Natural killer cell treated with Interleukin-12 subunit alpha and Interleukin-12 subunit beta and Interleukin-15 and Interleukin-18, amount 100 ng/mL, for 72 hours (primary cell): ENCODE results near the gene KCNAB2. TPM values are rescaled to one million over a fixed set of nuclear protein-coding genes. Genes with fewer than 3 reads are reported as not detected.
"Not testable (repeated sequence)": the region's sequence is repeated elsewhere in the genome, so short reads cannot be mapped to it uniquely, and the experiment has no call there.

ENCODE experiments used
- ATAC-seq, 2 donors: fragments of 150-1000 bp; cut with Tn5 transposase in 1 of 2; sonication (Bioruptor Pico), chemical (Tn5 transposase) in 1 of 2; 2 replicates each; pipeline ENCODE4 v1.10.0; 2021
- DNase-seq: peaks from one replicate; pipeline ENCODE4 v3.0.0; 2022; ENCODE audit warnings: low spot score
- H3K27ac Mint-ChIP-seq, 2 donors: 1 replicate in 1 of 2; 2 replicates in 1 of 2; pipeline ENCODE4 v1.8.0; 2022; ENCODE audit warnings: mixed read lengths in 2 of 2, mild to moderate bottlenecking in 1 of 2, moderate library complexity in 1 of 2
- H3K27me3 Mint-ChIP-seq, 2 donors: 1 replicate in 1 of 2; 2 replicates in 1 of 2; pipeline ENCODE4 v1.8.0; 2022; ENCODE audit warnings: mixed read lengths in 2 of 2
- H3K36me3 Mint-ChIP-seq: one replicate; pipeline ENCODE4 v1.8.0; 2022; ENCODE audit warnings: mixed read lengths
- H3K4me1 Mint-ChIP-seq, 2 donors: 1 replicate in 1 of 2; 2 replicates in 1 of 2; pipeline ENCODE4 v1.8.0; 2022; ENCODE audit warnings: low read depth in 2 of 2, mixed read lengths in 2 of 2, mild to moderate bottlenecking in 1 of 2
- H3K4me3 Mint-ChIP-seq: one replicate; pipeline ENCODE4 v1.8.0; 2022; ENCODE audit warnings: mixed read lengths
- H3K9me3 Mint-ChIP-seq: 2 replicates; pipeline ENCODE4 v1.8.0; 2022; ENCODE audit warnings: mixed read lengths
- total RNA-seq, 2 donors: library from RNA; stranded (reverse); gene quantifications; one replicate each; pipeline ENCODE4 v1.2.3, GENCODE V29; 2022

The KCNAB2 gene
- total RNA-seq, 2 donors from 2014 or later: 157 to 360 TPM

- DNase-seq: no peak
- Mint-ChIP-seq H3K36me3 (peaks cover 1% of the 10 kb centered on the region), H3K27me3 (no peaks in the 10 kb centered on the region), H3K27ac (no peak overlapping the region), H3K9me3 (no peaks in the 10 kb centered on the region), H3K4me3 (no peak overlapping the region), H3K4me1 (peaks cover 20 to 27% of the 10 kb centered on the region in 2 donors)
- ATAC-seq: no peak
These were observed 29.4 kb upstream of the KCNAB2 start for GRCh38 chr1:6016191-6016865.

- not testable (repeated sequence) for H3K9me3 Mint-ChIP-seq, H3K4me3 Mint-ChIP-seq, H3K36me3 Mint-ChIP-seq, DNase-seq, H3K27ac Mint-ChIP-seq, H3K27me3 Mint-ChIP-seq, ATAC-seq
- peaks cover 24 to 25% of the 10 kb centered on the region in 2 donors for H3K4me1 Mint-ChIP-seq
These were observed 28.0 kb upstream of the KCNAB2 start for GRCh38 chr1:6017654-6018053.

GRCh38 chr1:6019166-6019845 lies 26.4 kb upstream of the KCNAB2 start:
- H3K36me3 Mint-ChIP-seq: peaks cover 9% of the 10 kb centered on the region

GRCh38 chr1:6022193-6022592 lies 23.5 kb upstream of the KCNAB2 start:
- H3K27ac Mint-ChIP-seq: peak overlapping the region in 1 of 2 donors; percentile 4
- H3K27me3 Mint-ChIP-seq: no peaks in the 10 kb centered on the region
- no peak for ATAC-seq
- H3K9me3 Mint-ChIP-seq: peaks cover 5% of the 10 kb centered on the region
- H3K4me3 Mint-ChIP-seq: no peak overlapping the region
- H3K36me3 Mint-ChIP-seq: peaks cover 9% of the 10 kb centered on the region
- DNase-seq: no peak
- peaks cover 23 to 31% of the 10 kb centered on the region in 2 donors for H3K4me1 Mint-ChIP-seq

More at GRCh38 chr1:6019166-6019845, 26.4 kb upstream of the KCNAB2 start:
- H3K27ac Mint-ChIP-seq: no peak overlapping the region
- ATAC-seq (no peak), DNase-seq (no peak)
- H3K4me1 Mint-ChIP-seq: peaks cover 12 to 16% of the 10 kb centered on the region in 2 donors
- H3K4me3 Mint-ChIP-seq: no peak overlapping the region
- peaks cover 5% of the 10 kb centered on the region for H3K9me3 Mint-ChIP-seq
- no peaks in the 10 kb centered on the region for H3K27me3 Mint-ChIP-seq

GRCh38 chr1:6023346-6023745 lies 22.3 kb upstream of the KCNAB2 start:
- no peak for DNase-seq
- Mint-ChIP-seq H3K4me3 (no peak overlapping the region), H3K9me3 (peaks cover 5% of the 10 kb centered on the region), H3K27me3 (no peaks in the 10 kb centered on the region), H3K4me1 (peaks cover 33 to 43% of the 10 kb centered on the region in 2 donors), H3K27ac (no peak overlapping the region), H3K36me3 (peaks cover 9% of the 10 kb centered on the region)
- no peak for ATAC-seq

- no peak overlapping the region for H3K4me3 Mint-ChIP-seq
- no peaks in the 10 kb centered on the region for H3K27me3 Mint-ChIP-seq
- no peak for ATAC-seq
- peaks cover 5% of the 10 kb centered on the region for H3K9me3 Mint-ChIP-seq
- DNase-seq: no peak
- H3K27ac Mint-ChIP-seq: peak overlapping the region; percentile 77 to 98
- peaks cover 9% of the 10 kb centered on the region for H3K36me3 Mint-ChIP-seq
- peaks cover 39 to 53% of the 10 kb centered on the region in 2 donors for H3K4me1 Mint-ChIP-seq
These were observed 21.3 kb upstream of the KCNAB2 start for GRCh38 chr1:6024376-6024775.

GRCh38 chr1:6025269-6026094 lies 20.2 kb upstream of the KCNAB2 start:
- Mint-ChIP-seq H3K9me3 (peaks cover 5% of the 10 kb centered on the region), H3K36me3 (peaks cover 13% of the 10 kb centered on the region), H3K4me1 (peaks cover 45 to 64% of the 10 kb centered on the region in 2 donors), H3K27ac (peak overlapping the region; percentile 77 to 98), H3K4me3 (peak overlapping the region; percentile 73), H3K27me3 (no peaks in the 10 kb centered on the region)
- DNase-seq (no peak), ATAC-seq (no peak)

GRCh38 chr1:6026095-6026809 lies 19.4 kb upstream of the KCNAB2 start:
- H3K4me3 Mint-ChIP-seq: peak overlapping the region; percentile 73
- H3K27me3 Mint-ChIP-seq: no peaks in the 10 kb centered on the region
- DNase-seq (peak; percentile 94), ATAC-seq (peak; percentile 85)
- H3K36me3 Mint-ChIP-seq: peaks cover 17% of the 10 kb centered on the region
- H3K4me1 Mint-ChIP-seq: peaks cover 52 to 72% of the 10 kb centered on the region in 2 donors
- peak overlapping the region; percentile 77 to 98 for H3K27ac Mint-ChIP-seq
- peaks cover 5% of the 10 kb centered on the region for H3K9me3 Mint-ChIP-seq

- H3K4me3 Mint-ChIP-seq: peak overlapping the region; percentile 73
- no peaks in the 10 kb centered on the region for H3K27me3 Mint-ChIP-seq
- no peak for DNase-seq
- no peaks in the 10 kb centered on the region for H3K9me3 Mint-ChIP-seq
- H3K4me1 Mint-ChIP-seq: peaks cover 55 to 72% of the 10 kb centered on the region in 2 donors
- peak overlapping the region; percentile 77 to 98 for H3K27ac Mint-ChIP-seq
- peaks cover 13% of the 10 kb centered on the region for H3K36me3 Mint-ChIP-seq
- peak; percentile 1 to 28 for ATAC-seq
These were observed 18.1 kb upstream of the KCNAB2 start for GRCh38 chr1:6027591-6027990.

- ATAC-seq (peak; percentile 78 to 86), DNase-seq (peak; percentile 83)
- peaks cover 16% of the 10 kb centered on the region for H3K36me3 Mint-ChIP-seq
- H3K4me3 Mint-ChIP-seq: peak overlapping the region; percentile 73
- no peaks in the 10 kb centered on the region for H3K27me3 Mint-ChIP-seq
- H3K4me1 Mint-ChIP-seq: peaks cover 62 to 78% of the 10 kb centered on the region in 2 donors
- no peaks in the 10 kb centered on the region for H3K9me3 Mint-ChIP-seq
- peak overlapping the region; percentile 77 to 98 for H3K27ac Mint-ChIP-seq
These were observed 17.4 kb upstream of the KCNAB2 start for GRCh38 chr1:6028042-6028850.

GRCh38 chr1:6029351-6029750 lies 16.3 kb upstream of the KCNAB2 start:
- Mint-ChIP-seq H3K36me3 (peaks cover 19% of the 10 kb centered on the region), H3K27me3 (no peaks in the 10 kb centered on the region), H3K4me1 (peaks cover 64 to 82% of the 10 kb centered on the region in 2 donors), H3K27ac (peak overlapping the region; percentile 77 to 98), H3K9me3 (no peaks in the 10 kb centered on the region), H3K4me3 (peak overlapping the region; percentile 73)
- ATAC-seq (no peak), DNase-seq (no peak)

- Mint-ChIP-seq H3K4me1 (peaks cover 67 to 85% of the 10 kb centered on the region in 2 donors), H3K27ac (peak overlapping the region; percentile 43 to 77), H3K27me3 (no peaks in the 10 kb centered on the region), H3K36me3 (peaks cover 19% of the 10 kb centered on the region), H3K4me3 (peak overlapping the region; percentile 73), H3K9me3 (no peaks in the 10 kb centered on the region)
- DNase-seq (no peak), ATAC-seq (no peak)
These were observed 15.6 kb upstream of the KCNAB2 start for GRCh38 chr1:6030132-6030531.
